GM23338 (cell line): ENCODE measurements around the gene INPP4B.

Source experiments
- EZH2 ChIP-seq: fragments of 200-600 bp; sonication (generic); IDR thresholded peaks from one replicate; pipeline ENCODE4 v1.8.0; 2017; ENCODE audit warnings: antibody characterized with exemption, mild to moderate bottlenecking, low read depth; ENCODE audit not compliant: unreplicated experiment
- POLR2AphosphoS5 ChIP-seq: IDR thresholded peaks from 2 replicates; pipeline ENCODE4 v1.6.1; 2016; ENCODE audit warnings: antibody characterized with exemption, low read depth
- ZNF114 ChIP-seq: fragments of 250-450 bp; sonication (Bioruptor Pico); IDR thresholded peaks from 2 replicates; pipeline ENCODE4 v1.5.0; 2020; ENCODE audit warnings: mild to moderate bottlenecking, moderate library complexity
- TF ChIP-seq, protein P1 (sequence below), 2 experiments: fragments of 200-600 bp in 1 of 2; sonication (generic) in 1 of 2; conservative IDR thresholded peaks; 2 replicates each; pipeline versions ENCODE4 v1.5.1 to v1.6.1; 2016 to 2017; ENCODE audit warnings: antibody characterized with exemption in 2 of 2, low read depth in 2 of 2, mild to moderate bottlenecking in 2 of 2, moderate library complexity in 1 of 2
- TF ChIP-seq, protein P2 (sequence below): fragments of 250-450 bp; sonication (Bioruptor Pico); IDR thresholded peaks from 2 replicates; pipeline ENCODE4 v1.5.0; 2020; ENCODE audit warnings: mild to moderate bottlenecking, moderate library complexity

DNA sequence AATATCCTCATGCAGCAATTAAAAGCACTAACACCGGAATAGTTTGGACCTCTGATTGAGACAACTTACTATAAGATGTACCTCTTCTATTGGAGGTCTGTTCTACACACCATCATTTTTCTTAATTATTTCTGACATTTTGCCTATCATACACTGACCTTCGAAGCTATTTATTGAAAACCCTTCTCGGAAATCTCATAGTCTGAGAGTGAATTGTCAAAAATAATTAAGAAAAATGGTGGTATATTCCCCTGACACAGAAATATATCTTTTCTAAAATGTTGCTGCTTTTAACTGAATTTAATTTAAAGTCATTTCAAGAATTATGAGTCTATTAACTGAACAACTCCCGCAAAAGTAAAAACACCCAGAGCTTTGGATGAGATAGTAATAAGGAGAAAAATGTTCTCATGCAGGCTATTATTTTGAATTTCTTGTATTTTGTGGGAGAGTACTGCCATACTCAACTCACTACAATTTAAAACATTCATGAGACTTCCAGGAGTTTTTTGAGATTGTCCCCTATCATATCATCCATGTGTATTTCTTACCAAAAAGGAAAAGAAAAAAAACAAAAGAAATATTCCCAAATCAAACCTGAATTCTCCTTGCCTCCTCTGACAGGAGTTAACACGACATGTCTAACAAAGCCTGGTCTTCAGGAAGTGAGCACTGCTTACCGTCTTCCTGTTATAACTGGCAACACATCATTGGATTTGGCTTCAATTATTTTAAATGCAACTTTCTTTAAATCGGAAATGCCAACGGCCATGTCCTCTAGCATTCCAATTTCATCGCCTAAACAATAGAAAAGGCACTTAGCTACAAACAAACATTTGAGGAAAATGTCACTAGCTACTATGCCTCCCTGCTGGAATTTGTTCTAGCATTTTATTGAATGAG lies 724.4 kb downstream of the INPP4B start:
- TF ChIP-seq, protein P1, sequence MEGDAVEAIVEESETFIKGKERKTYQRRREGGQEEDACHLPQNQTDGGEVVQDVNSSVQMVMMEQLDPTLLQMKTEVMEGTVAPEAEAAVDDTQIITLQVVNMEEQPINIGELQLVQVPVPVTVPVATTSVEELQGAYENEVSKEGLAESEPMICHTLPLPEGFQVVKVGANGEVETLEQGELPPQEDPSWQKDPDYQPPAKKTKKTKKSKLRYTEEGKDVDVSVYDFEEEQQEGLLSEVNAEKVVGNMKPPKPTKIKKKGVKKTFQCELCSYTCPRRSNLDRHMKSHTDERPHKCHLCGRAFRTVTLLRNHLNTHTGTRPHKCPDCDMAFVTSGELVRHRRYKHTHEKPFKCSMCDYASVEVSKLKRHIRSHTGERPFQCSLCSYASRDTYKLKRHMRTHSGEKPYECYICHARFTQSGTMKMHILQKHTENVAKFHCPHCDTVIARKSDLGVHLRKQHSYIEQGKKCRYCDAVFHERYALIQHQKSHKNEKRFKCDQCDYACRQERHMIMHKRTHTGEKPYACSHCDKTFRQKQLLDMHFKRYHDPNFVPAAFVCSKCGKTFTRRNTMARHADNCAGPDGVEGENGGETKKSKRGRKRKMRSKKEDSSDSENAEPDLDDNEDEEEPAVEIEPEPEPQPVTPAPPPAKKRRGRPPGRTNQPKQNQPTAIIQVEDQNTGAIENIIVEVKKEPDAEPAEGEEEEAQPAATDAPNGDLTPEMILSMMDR (conservative IDR thresholded peaks at IDR 0.05; ENCODE audit: low read depth in 2 of 2), result no peak
- no peak for TF ChIP-seq ZNF114 (CRISPR knock-in tag)
- TF ChIP-seq POLR2AphosphoS5, result no peak
- TF ChIP-seq EZH2, result no peak
- TF ChIP-seq, protein P2, sequence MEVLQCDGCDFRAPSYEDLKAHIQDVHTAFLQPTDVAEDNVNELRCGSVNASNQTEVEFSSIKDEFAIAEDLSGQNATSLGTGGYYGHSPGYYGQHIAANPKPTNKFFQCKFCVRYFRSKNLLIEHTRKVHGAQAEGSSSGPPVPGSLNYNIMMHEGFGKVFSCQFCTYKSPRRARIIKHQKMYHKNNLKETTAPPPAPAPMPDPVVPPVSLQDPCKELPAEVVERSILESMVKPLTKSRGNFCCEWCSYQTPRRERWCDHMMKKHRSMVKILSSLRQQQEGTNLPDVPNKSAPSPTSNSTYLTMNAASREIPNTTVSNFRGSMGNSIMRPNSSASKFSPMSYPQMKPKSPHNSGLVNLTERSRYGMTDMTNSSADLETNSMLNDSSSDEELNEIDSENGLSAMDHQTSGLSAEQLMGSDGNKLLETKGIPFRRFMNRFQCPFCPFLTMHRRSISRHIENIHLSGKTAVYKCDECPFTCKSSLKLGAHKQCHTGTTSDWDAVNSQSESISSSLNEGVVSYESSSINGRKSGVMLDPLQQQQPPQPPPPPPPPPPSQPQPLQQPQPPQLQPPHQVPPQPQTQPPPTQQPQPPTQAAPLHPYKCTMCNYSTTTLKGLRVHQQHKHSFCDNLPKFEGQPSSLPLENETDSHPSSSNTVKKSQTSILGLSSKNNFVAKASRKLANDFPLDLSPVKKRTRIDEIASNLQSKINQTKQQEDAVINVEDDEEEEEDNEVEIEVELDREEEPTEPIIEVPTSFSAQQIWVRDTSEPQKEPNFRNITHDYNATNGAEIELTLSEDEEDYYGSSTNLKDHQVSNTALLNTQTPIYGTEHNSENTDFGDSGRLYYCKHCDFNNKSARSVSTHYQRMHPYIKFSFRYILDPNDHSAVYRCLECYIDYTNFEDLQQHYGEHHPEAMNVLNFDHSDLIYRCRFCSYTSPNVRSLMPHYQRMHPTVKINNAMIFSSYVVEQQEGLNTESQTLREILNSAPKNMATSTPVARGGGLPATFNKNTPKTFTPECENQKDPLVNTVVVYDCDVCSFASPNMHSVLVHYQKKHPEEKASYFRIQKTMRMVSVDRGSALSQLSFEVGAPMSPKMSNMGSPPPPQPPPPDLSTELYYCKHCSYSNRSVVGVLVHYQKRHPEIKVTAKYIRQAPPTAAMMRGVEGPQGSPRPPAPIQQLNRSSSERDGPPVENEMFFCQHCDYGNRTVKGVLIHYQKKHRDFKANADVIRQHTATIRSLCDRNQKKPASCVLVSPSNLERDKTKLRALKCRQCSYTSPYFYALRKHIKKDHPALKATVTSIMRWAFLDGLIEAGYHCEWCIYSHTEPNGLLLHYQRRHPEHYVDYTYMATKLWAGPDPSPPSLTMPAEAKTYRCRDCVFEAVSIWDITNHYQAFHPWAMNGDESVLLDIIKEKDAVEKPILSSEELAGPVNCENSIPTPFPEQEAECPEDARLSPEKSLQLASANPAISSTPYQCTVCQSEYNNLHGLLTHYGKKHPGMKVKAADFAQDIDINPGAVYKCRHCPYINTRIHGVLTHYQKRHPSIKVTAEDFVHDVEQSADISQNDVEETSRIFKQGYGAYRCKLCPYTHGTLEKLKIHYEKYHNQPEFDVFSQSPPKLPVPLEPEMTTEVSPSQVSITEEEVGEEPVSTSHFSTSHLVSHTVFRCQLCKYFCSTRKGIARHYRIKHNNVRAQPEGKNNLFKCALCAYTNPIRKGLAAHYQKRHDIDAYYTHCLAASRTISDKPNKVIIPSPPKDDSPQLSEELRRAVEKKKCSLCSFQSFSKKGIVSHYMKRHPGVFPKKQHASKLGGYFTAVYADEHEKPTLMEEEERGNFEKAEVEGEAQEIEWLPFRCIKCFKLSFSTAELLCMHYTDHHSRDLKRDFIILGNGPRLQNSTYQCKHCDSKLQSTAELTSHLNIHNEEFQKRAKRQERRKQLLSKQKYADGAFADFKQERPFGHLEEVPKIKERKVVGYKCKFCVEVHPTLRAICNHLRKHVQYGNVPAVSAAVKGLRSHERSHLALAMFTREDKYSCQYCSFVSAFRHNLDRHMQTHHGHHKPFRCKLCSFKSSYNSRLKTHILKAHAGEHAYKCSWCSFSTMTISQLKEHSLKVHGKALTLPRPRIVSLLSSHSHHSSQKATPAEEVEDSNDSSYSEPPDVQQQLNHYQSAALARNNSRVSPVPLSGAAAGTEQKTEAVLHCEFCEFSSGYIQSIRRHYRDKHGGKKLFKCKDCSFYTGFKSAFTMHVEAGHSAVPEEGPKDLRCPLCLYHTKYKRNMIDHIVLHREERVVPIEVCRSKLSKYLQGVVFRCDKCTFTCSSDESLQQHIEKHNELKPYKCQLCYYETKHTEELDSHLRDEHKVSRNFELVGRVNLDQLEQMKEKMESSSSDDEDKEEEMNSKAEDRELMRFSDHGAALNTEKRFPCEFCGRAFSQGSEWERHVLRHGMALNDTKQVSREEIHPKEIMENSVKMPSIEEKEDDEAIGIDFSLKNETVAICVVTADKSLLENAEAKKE (CRISPR knock-in tag), result no peak
